Femur (tissue), 1 donor: ENCODE results near the gene MFN2.
"Not testable (repeated sequence)": the region's sequence is repeated elsewhere in the genome, so short reads cannot be mapped to it uniquely, and the experiment has no call there.

Experiments used
- DNase-seq: peaks from one replicate; pipeline ENCODE4 v3.0.0-alpha.2; 2017

Gene MFN2

DNA sequence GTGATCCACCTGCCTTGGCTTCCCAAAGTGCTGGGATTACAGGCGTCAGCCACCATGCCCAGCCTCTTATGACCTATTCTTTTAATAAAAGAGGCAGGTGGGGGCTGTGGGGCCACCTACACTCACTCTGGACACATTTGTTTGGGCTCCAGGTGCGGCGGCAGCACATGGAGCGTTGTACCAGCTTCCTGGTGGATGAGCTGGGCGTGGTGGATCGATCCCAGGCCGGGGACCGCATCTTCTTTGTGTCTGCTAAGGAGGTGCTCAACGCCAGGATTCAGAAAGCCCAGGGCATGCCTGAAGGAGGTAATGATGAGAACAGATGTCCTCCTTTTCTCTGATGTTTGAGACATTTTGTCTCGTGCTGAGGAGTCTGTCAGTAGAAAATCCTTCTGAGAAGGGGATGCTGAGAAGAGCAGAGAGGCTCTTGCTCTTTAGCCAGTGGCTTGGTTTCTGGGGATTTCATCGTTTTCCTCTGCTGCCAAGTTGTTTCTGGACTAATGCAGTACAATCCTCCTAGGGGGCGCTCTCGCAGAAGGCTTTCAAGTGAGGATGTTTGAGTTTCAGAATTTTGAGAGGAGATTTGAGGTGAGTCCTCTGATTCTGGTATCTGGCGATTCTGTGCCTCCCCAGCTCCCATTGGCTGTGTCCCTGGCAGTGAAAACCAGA is 21.1 kb downstream of the MFN2 start:
- no peak for DNase-seq

DNA sequence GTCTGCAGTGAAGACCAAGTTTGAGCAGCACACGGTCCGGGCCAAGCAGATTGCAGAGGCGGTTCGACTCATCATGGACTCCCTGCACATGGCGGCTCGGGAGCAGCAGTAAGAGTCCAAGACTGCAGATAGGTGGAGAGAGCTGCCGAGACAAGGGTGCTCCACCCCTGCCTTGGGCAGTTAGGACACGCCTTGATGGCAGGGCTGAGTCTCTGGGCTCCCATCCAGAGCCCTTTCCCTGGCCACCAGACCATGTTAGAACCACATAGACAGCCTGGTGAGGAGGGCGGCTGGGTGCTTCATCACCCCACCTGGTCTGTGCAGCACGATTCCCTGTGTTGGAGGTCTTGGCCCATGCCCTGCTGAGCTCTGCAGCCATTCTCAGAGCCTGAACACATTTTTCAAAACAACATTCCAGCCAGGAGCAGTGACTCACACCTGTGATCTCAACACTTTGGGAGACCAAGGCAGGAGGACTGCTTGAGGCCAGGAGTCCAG is 21.8 kb downstream of the MFN2 start:
- no peak for DNase-seq

DNA sequence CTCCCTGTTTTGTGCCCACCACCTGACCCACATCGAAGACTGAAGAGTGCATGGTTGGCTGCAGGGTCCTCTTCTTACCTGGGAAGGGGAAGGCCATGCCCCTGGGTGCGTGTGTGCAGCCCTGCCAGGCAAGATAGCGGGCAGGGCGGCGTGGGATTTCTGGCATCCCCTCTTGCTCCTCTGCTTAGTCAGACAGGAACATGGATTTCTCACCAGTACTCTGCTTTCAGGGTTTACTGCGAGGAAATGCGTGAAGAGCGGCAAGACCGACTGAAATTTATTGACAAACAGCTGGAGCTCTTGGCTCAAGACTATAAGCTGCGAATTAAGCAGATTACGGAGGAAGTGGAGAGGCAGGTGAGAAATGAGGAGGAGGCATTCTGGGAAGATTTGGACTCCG is 23.5 kb downstream of the MFN2 start:
- no peak for DNase-seq

DNA sequence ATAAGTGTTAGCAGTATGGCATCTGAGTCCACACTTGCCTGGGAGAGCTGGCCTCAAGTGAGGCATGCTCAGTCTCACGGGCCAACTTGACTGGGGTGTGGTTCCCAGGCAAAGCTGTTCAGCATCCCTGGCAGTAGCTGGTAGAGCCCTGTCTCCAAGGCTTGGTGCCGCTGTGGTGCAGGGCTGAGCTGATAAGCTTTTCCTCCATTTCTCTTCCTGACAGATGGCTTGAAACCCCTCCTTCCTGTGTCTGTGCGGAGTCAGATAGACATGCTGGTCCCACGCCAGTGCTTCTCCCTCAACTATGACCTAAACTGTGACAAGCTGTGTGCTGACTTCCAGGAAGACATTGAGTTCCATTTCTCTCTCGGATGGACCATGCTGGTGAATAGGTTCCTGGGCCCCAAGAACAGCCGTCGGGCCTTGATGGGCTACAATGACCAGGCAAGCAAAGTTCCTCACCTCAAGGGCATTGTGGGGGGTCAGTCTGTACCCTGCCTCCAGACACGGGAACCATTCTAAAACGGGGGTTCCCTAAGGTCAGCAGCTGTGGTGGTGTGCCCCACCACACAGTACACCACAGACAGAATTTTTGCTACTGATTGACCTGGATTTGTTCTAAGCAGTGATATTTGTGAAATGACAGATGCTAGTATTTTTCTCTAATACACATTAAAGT is 25.4 kb downstream of the MFN2 start:
- peak; percentile 36 for DNase-seq

DNA sequence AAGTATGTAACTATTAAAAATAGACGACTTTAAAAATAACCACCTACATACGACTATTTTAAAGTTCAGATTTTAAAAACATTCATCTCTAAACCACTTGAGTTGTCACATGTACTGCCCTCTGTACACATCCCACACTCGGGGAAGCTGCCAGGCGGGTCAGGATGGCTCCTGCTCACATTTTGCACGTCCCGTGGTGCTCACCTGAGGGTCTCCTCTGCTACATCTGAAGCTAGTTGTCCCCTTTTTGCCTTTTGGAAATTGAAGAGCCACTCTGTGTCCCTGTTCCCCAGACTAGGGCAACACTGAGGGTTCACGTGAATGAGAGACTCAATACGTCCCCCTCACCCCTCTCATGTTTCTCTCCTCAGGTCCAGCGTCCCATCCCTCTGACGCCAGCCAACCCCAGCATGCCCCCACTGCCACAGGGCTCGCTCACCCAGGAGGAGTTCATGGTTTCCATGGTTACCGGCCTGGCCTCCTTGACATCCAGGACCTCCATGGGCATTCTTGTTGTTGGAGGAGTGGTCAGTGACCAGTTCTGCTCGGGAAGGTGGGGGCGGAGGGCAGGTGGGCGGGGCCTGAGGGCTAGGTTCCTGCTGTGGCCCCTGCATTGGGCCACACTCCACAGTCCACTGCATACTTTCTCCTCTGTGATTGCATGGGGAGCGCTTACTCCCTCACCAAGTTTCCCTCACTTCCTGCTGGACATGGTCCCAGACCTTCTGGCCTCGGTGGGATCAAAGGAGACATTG is 26.1 kb downstream of the MFN2 start:
- no peak for DNase-seq

DNA sequence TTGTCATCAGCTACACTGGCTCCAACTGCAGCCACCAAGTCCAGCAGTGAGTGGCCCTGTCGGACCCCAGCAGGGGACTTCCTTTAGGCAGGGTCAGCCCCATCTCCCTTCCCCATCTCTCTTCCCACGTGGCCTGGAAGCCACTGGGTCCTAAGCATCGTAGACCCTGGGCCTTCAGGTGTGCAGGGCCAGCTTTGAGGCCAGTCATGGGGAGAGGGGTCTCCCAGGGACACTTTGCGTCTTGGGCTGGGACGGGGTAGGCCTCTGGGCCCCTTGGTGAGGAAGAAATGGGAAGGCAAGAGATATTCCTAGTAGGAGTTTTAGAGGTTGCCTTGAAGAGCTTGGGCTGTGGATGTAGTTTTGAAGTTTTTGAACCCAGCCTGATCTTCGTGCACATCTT is 27.0 kb downstream of the MFN2 start:
- DNase-seq: no peak

DNA sequence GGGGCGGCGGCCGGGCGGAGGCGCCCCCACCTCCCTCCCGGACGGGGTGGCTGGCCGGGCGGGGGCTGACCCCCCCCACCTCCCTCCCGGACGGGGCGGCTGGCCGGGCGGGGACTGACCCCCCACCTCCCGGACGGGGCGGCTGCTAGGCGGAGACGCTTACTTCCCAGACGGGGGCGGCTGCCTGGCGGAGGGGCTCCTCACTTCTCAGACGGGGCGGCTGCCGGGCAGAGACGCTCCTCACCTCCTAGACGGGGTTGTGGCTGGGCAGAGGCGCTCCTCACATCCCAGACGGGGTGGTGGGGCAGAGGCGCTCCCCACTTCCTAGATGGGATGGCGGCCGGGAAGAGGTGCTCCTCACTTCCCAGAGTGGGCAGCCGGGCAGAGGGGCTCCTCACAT is 28.1 kb downstream of the MFN2 start:
- not testable (repeated sequence) for DNase-seq

DNA sequence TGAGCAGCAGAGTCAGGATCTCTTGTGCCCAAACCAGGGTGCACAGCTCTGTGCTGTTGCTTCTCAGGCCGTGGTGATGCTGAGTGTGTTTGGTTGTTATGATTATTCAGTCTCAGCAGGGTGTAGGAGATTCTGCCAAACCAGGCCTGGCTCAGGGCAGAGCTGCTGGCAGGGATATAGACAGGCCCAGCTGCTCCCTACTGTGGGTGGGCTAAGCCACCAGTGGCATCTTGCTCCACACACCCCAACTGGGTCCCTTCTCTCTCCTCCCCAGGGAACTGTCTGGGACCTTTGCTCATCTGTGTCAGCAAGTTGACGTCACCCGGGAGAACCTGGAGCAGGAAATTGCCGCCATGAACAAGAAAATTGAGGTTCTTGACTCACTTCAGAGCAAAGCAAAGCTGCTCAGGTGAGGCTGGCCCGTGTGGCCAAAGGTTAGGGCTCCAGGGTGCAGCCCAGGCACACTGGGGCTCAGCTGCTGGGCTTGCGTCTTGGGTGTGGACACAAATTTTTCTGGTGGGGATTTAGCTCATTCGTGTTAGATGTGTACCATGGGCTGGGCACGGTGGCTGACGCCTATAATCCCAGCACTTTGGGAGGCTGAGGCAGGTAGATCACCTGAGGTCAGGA is 29.2 kb downstream of the MFN2 start:
- no peak for DNase-seq

DNA sequence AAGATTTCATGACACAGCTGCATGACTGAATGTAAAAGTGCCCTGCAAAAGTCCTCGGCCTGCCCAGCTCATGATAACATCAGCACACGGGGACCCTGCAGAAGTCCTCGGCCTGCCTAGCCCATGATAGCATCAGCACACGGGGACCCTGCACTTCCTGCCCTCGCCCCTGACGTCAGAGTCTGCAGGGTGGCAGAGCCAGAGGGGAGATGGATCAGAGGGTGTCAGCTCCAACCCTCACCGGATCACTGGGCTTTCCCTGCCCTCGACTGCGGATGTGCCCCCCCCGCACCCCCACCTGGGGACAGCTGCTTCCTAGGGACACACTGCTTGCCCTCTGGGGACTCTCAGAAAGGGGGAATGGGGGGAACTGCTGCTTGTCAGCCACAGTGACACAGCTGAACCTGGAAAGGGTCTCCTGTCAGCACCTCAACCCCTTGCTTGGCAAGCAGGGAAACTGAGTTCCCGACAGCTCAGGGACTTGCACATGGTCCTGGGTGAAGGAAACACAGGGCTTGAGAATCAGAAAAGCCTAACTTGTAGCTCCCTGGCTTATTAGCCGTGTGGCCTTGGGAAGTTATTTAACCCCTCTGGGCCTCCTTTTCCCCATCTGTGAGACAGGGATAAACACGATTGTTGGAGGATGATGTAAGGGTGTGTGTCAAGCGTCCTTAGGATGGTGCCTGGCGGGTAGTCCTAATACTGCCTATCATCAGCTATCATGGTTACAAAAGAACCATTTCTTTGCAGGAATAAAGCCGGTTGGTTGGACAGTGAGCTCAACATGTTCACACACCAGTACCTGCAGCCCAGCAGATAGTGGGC is 30.7 kb downstream of the MFN2 start:
- DNase-seq: no peak

DNA sequence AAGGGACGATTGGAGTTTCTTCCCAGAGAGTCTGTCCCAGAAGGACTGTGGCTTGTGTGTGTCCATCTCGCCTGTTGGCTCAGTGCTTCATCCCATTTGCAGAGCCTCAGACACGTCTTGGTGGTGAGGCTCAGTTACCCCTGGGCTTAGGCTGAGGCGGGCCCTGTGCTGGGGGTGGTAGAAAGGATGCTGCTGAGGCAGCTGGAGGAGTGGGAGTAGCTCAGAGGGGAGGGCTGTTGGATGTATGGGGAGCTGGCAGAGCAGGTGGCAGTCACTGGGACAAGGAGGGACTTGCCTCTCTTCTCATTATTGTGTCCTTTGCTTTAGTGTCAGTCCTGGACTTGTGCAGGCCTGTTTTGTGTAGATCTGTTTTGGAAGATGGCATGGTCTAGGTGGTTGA is 31.8 kb downstream of the MFN2 start:
- DNase-seq: no peak

DNA sequence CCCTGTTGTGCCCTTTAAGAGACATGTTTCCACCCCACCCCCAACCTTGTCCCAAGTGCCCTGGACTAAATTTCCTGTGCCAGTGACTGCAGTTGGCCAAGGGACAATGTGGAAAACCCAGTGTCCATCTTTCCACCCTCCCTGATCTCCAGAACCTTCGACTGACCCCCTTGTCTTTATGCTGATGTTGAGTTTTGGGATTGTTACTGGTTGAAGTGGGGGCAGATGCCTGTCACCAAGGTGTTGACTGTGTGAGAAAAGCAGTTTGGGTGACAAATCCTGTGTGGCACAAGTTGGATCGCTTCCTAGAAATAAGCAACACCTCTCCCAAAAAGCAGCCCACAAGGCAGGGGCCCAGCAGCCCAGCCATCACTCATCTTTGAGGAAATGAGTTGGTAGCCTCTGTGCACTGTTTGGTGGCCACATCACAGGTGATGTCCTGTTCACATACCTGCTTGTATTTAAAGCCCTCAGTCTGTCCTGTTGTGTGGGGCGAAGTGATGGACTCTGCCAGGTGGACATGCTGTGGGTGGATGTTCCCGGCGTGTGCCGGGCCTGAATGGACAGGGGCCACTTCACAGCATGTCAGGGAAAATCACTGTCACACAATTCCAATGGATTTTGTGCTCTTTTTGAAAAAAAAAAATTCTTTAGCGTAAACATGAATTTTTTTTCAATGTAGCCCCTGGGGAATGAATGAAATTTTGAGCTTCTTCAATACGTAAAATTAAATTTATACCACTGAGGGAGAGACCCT is 32.5 kb downstream of the MFN2 start:
- DNase-seq: no peak

DNA sequence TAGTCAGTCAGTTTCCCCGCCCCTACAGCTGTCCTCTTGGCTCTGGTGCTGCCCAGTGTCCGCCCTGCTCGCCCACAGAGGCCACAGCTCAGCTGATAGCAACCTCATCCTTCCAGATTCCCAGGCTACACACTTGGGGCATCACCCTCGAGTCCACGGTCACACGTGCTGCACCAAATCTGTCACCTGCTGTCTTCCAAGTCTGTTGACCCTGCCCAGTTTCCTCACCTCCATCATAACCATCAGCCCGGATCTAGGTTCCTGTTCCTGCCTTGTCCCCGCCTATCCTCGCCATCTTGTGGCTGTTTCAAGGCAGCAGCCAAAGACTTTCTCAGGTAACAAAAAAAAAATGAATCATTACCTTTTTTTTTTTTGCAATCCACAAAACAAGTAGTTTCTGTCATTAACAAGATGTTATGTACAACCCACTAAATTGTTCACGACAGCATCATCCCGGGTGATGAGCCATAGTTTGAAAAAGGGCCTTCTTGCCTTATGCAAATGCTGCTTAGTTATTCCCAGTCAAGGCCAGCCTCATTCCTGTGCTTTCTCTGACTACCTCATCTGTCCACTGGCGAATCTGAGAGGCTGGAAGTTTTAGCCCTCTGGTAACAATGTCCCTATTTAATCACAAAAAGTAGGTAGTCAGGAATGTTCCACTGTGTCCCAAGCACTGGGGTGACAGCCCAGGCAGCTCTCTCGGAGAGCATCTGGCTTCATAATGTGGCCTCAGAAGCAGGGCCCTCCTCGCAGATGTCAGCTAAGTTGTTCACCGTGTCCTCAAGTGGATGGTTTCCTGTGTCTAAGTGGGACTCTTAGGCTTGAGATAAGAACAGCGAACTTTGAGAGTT is 34.1 kb downstream of the MFN2 start:
- no peak for DNase-seq

DNA sequence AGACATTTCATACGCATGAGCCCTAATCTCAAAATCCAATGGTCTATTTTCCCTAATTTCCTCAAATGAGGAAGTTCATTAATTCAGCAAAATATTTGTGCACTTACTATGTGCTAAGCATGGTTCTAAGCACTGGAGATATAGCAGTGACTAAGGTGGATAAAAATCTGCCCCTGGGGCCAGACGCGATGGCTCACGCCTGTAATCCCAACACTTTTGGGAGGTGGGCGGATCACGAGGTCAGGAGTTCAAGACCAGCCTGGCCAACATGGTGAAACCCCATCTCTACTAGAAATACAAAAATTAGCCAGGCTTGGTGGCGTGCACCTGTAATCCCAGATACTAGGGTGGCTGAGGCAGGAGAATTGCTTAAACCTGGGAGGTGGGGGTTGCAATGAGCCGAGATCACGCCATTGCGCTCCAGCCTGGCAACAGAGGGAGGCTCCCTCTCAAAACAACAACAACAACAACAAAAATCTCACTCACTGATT is 34.8 kb downstream of the MFN2 start:
- no peak for DNase-seq

DNA sequence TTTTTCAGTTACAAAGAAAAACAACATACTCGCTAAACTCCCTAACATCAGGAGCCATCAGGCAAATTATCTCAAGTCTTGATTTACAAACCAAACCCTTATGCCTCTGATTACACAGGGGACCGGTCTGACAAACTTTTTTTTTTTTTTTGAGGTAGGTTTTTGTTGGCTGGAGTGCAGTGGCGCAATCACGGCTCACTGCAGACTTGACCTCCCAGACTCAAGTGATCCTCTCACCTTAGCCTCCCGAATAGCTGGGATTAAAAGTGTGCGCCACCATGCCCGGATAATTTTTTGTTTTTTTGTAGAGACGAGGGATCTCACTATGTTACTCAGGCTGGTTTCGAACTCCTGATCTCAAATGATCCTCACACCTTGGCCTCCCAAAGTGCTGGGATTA is 35.3 kb downstream of the MFN2 start:
- no peak for DNase-seq

DNA sequence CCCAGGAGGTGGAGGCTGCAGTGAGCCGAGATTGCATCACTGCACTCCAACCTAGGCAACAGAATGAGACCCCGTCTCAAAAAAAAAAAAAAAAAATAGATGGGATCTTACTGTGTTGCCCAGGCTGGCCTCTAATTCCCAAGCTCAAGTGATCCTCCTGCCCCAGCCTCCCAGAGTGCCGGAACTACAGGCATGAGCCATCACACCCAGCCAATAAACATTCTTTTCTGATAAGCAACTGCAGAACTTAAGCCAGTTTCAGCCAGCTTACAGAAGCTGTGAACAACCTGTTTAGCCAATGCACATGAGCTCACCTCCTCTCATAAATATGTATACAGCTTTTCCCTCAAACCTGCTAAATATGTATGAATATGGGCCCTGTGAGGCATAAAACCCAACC is 35.9 kb downstream of the MFN2 start:
- no peak for DNase-seq

DNA sequence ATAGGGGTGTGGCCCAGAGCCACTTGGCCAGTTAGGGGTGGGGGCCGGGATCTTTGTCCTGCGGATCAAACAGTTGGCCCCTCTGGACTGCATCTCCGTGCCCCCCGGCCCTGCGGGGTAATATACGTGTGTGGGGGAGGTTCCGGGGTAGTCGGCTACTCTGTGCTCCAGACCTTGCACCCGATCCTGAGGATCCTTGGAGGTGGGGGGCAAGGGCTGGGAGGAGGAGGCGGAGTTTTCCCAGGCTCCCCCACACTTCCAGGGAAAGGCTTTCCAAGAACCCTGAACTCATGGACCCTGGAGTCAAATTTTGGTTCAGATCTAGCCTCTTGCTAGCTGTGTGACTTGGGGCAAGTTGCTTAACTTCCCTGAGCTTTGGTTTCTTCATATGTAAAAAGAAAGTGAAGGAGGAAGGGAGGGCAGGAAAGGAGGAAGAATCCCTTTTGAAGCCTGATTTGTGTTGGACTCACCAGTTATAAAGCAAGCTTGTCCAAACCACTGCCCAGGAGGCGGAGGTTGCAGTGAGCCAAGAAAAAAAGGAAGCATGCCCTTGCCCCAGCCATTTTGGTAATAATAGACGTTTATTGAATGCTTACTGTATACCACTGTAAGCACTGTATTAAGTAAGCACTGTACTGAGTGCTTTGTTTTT is 39.7 kb downstream of the MFN2 start:
- DNase-seq: no peak

DNA sequence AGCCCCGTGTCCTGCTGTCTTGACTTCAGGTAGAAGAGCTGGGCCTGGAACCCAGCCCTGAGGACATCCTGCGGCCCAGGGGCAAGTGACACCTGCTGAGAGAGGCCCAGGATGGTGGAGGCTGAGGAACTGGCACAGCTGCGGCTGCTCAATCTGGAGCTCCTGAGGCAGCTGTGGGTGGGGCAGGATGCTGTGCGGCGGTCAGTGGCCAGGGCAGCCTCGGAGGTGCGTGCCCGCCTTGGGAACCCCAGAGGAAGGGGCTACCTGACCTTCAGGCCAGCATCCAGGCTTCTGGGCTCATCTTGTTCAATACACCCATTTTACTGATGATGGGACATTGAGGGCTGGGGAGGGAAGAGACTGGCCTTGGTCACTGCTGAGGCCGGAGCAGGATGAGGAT is 41.4 kb downstream of the MFN2 start:
- DNase-seq: no peak

DNA sequence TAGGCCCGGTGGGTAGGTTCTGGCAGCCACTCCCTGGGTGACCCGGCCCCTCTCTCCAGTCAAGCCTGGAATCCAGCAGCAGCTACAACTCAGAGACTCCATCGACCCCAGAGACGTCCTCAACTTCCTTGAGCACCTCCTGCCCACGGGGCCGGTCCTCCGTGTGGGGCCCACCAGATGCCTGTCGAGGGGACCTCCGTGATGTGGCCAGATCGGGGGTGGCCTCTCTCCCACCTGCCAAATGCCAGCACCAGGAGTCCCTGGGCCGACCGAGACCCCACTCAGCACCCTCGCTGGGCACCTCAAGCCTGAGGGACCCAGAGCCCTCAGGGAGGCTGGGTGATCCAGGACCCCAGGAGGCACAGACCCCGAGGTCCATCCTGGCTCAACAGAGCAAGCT is 41.8 kb downstream of the MFN2 start:
- DNase-seq: no peak

DNA sequence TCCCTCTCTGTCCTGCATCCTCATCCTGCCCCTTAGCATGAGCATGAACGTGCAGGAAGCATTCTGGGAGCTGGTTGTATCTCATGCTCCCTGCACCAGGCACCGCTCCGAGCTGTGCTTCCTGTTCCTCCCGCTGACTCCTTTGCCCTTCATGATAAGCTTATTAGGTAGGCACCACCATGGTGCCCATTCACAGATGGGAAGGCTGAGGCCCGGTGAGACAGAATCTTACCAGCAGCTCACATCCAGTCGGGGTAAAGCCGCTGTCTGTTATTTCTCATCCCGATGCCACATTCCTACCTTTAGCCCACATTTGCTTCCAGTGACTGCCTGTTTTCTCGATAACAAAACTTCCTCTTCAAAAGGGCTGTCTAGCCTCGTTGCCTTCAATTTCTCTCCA is 46.3 kb downstream of the MFN2 start:
- DNase-seq: no peak

DNA sequence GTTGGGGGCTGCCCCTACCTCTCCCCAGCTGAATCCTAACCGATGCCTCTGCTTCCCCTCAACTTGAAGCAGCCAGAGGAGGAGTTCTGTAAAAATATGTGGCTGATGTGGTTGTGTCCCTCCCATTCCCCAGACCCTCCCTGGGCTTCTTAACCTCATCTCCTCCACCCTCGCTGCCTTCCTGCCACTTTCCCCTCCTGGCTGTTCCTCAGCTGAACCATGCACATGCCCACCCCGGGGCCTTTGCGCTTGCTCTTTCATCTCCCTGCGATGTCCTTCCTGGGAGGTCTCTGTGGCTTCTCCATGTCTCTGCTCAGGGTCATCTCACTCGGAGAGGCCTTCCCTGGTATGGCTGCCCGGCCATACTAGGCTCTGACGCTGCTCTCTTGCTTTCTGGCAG is 48.0 kb downstream of the MFN2 start:
- no peak for DNase-seq
